Esophagus (tissue), 2 donors: Measurements from ENCODE around the gene LAMP2. TPM values are rescaled to one million over a fixed set of nuclear protein-coding genes. Genes with fewer than 3 reads are reported as not detected.

Experiments used
- H3K27ac ChIP-seq, 2 donors: one replicate each; pipeline ENCODE4 v1.5.1; 2013; ENCODE audit warnings: low read depth in 2 of 2, mild to moderate bottlenecking in 2 of 2, inconsistent platforms in 1 of 2, low read length in 1 of 2, moderate library complexity in 1 of 2
- H3K27me3 ChIP-seq, 2 donors: one replicate each; pipeline ENCODE4 v1.6.1; 2013; ENCODE audit warnings: low read length in 2 of 2, control low read depth in 1 of 2, mild to moderate bottlenecking in 1 of 2; ENCODE audit not compliant: insufficient read depth in 2 of 2, control insufficient read depth in 1 of 2
- H3K36me3 ChIP-seq, 2 donors: one replicate each; pipeline ENCODE4 v1.6.1; 2013; ENCODE audit warnings: low read length in 1 of 2; ENCODE audit not compliant: control insufficient read depth in 2 of 2, insufficient read depth in 2 of 2
- H3K4me1 ChIP-seq, 2 donors: one replicate each; pipeline ENCODE4 v1.6.1; 2013; ENCODE audit warnings: low read length in 1 of 2; ENCODE audit not compliant: control insufficient read depth in 2 of 2, insufficient read depth in 2 of 2
- H3K4me3 ChIP-seq, 2 donors: one replicate each; pipeline ENCODE4 v1.5.1; 2013; ENCODE audit warnings: low read length in 2 of 2, mild to moderate bottlenecking in 2 of 2, low read depth in 1 of 2, moderate library complexity in 1 of 2
- H3K9me3 ChIP-seq, 2 donors: one replicate each; pipeline ENCODE4 v1.6.1; 2013; ENCODE audit warnings: mild to moderate bottlenecking in 2 of 2, low read depth in 1 of 2, low read length in 1 of 2, moderate library complexity in 1 of 2; ENCODE audit not compliant: control insufficient read depth in 2 of 2, insufficient read depth in 1 of 2
- WGBS, 2 donors: extraction: QIAGEN DNeasy Blood & Tissue Kit; methylation state at CpG; one replicate each; pipeline ENCODE4 v1.1.7; 2013; 5-methylcytosine and 5-hydroxymethylcytosine counted together
- polyA plus RNA-seq, 2 donors: library from polyadenylated mRNA; stranded (reverse); fragments of 200-250 nt; gene quantifications; one replicate each; pipeline ENCODE4 v1.2.3, GENCODE V29; 2013
- donor health status: healthy with polysubstance abuse.
- donor health status: Bipolar disorder and iron deficiency.

LAMP2 gene
- polyA plus RNA-seq, 2 donors = 34.5 to 57.1 TPM

DNA sequence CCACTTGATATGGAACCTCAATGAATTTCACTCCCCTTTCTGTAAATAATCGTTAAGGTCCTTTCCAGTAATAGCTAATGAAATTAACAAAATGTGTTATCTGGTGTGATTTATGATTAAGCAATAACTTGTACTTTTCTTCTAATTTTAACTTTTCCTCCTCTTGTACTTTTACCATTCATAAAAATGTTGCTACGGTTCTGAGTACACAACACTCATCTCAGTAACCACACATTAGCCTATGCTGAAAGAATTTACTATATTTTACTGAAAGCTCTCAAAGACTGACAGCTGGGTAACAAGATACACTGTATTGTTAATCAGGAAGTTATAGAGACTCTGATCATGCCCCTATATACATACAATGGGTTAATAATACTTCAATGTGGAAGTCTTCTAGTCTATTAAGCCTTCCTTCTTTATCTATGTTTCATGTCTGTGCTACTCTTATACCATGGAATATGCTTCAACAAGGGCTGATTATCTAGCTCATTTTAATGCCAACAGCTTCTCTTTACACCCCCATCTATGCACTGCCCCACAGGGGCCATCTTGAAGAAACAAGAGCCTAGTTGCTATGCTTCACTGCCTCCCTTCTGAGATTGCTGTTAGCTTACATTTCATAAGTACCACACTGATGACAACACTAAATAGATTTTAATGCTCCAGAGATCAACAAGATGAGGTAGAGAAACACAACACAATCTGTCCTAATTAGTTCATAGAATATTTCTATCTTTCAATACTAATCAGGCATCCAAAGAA is 39.1 kb downstream of the LAMP2 start:
- Histone ChIP-seq H3K36me3 (no peaks in the 10 kb centered on the region), H3K4me3 (no peak overlapping the region), H3K4me1 (no peaks in the 10 kb centered on the region), H3K27me3 (no peaks in the 10 kb centered on the region), H3K9me3 (no peaks in the 10 kb centered on the region), H3K27ac (no peak overlapping the region)
- WGBS, 2 donors = 61 to 82% methylated on average over 2 of the region's 2 CpGs

DNA sequence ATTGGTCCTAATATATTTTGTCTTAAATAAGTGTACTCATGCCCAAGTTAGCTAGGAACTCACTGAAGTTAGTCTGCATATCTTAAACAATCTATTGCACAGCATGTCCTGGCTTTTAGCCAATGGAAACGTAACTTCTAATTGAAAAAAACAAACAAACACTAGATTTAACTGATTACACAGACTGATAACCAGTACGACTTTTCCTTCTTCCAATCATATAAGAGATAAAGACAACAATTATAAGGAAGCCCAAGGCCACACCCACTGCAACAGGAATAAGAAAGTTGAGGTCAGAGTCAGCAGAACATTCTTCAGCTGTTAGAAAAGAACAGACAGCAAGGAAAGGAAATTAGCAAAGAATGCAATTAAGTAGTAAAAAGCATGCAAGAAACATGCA is 40.8 kb downstream of the LAMP2 start:
- H3K9me3 ChIP-seq = no peaks in the 10 kb centered on the region
- 7 to 22% methylated on average over 2 of the region's 2 CpGs for WGBS, 2 donors
- no peak overlapping the region for H3K27ac ChIP-seq

DNA sequence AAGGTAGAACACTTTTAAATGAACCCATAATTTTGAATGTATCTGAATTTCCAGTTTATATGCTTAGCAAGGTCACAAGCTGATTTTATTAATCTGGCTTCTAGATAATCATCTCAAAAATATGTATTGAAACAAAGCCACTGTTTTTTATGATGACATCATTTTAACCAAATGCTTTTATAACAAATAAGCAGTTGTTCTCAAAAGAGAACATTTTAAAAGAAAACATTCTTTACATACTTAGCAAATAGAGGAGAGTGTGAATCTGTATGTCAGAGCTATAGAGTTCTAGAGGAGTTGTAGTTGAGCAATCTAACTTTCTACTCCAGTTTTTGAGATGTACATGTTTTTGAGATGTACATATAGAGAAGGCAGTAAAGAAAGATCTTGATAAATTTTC is 42.5 kb downstream of the LAMP2 start:
- H3K4me1 ChIP-seq = no peaks in the 10 kb centered on the region
- no peak overlapping the region for H3K4me3 ChIP-seq
- no peaks in the 10 kb centered on the region for H3K36me3 ChIP-seq
- no peaks in the 10 kb centered on the region for H3K9me3 ChIP-seq
- H3K27me3 ChIP-seq = no peaks in the 10 kb centered on the region
- no peak overlapping the region for H3K27ac ChIP-seq

More for the DNA sequence above, 40.8 kb downstream of the LAMP2 start:
- no peaks in the 10 kb centered on the region for H3K4me1 ChIP-seq
- H3K4me3 ChIP-seq = no peak overlapping the region
- no peaks in the 10 kb centered on the region for H3K36me3 ChIP-seq
- H3K27me3 ChIP-seq = no peaks in the 10 kb centered on the region

DNA sequence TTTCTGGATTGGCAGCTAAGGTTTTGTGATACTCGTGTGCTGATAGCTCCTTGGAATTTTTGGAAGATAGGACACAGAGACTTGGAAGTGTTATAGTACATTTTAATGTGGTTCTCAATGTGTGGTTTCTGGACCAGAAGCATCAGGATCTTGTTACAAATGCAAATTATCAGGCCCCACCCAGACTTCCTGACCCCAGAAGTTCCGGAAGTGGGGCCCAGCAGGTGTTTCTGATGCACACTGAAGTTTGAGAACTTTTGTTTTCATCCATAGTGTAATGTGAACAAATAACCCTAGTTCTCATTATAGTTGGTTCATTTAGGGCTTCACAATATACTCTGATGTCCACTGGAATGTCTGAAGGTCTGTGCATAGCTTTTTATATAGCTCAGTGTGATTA is 49.6 kb downstream of the LAMP2 start:
- 33 to 47% methylated on average over 2 of the region's 2 CpGs for WGBS, 2 donors
- no peak overlapping the region for H3K4me3 ChIP-seq
- no peaks in the 10 kb centered on the region for H3K27me3 ChIP-seq
- no peaks in the 10 kb centered on the region for H3K9me3 ChIP-seq
- H3K27ac ChIP-seq = no peak overlapping the region
- H3K36me3 ChIP-seq = no peaks in the 10 kb centered on the region
- H3K4me1 ChIP-seq = no peaks in the 10 kb centered on the region

DNA sequence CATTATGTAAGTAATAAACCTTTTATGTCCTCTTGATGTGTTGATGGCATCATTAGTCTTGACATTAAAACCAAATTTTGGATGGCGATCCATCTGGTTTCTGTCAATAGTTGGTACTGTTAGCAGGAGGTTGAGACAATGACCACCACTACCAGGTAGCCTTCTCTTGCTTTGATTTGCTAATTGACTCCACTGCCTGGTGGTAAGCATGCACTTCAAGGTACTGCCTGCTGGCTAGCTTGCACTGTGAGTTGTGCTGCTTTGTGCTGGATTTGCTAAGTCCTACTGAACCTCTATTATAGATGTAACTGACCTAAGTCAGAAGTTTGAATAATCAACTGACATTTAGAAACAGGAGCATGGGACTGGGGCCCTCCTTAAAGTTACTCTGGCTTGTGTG is 60.9 kb downstream of the LAMP2 start:
- no peaks in the 10 kb centered on the region for H3K27me3 ChIP-seq
- no peaks in the 10 kb centered on the region for H3K9me3 ChIP-seq
- 74 to 85% methylated on average over 1 of the region's 1 CpG for WGBS, 2 donors
- no peak overlapping the region for H3K4me3 ChIP-seq
- H3K4me1 ChIP-seq = no peaks in the 10 kb centered on the region
- no peaks in the 10 kb centered on the region for H3K36me3 ChIP-seq
- H3K27ac ChIP-seq = no peak overlapping the region

DNA sequence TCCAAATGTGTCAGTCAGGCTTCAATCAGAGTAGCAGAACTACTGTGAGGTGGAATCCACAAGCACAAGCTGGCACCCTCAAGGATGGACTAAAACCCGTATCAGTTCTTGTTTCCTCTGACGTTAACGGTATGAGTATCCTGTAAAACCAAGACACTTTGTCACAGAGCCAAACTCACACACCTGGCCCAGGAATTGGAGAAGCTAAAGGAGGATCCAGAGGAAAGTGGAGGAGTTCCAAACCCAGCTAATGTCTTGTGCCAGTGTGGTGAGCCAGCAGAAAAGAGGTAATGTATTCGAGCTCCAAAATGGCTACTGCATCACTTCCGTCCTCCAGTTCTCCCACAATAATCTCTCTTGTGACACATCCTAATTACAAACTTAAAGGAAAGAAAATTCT is 62.5 kb downstream of the LAMP2 start:
- no peaks in the 10 kb centered on the region for H3K9me3 ChIP-seq
- 82 to 86% methylated on average over 5 of the region's 5 CpGs for WGBS, 2 donors
- H3K4me1 ChIP-seq = no peaks in the 10 kb centered on the region
- no peaks in the 10 kb centered on the region for H3K27me3 ChIP-seq
- H3K4me3 ChIP-seq = no peak overlapping the region
- H3K27ac ChIP-seq = no peak overlapping the region
- no peaks in the 10 kb centered on the region for H3K36me3 ChIP-seq

DNA sequence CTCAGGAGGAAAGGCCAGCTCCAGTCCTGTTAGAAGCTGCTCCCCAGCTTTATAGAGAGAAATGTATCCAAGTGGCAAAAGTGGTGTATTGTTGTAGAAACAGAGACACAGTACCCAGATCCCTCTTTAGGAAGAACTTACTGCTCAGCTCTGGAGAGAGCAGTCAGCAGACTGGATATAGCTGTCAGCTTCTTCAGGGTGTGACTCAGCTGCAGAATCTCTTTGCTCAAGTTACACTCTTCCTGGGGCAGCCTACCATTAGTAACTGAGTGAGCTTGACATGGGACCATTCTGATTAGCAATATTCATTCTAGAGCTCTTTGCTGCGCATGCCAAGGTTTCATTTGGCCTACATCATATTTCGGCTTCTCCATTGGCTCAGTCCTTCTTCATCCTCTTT is 66.7 kb downstream of the LAMP2 start:
- Histone ChIP-seq H3K4me1 (no peaks in the 10 kb centered on the region), H3K36me3 (no peaks in the 10 kb centered on the region), H3K27me3 (peaks cover 0 to 5% of the 10 kb centered on the region in 2 donors), H3K9me3 (no peaks in the 10 kb centered on the region), H3K27ac (no peak overlapping the region), H3K4me3 (no peak overlapping the region)
- WGBS, 2 donors = 85 to 96% methylated on average over 2 of the region's 2 CpGs

DNA sequence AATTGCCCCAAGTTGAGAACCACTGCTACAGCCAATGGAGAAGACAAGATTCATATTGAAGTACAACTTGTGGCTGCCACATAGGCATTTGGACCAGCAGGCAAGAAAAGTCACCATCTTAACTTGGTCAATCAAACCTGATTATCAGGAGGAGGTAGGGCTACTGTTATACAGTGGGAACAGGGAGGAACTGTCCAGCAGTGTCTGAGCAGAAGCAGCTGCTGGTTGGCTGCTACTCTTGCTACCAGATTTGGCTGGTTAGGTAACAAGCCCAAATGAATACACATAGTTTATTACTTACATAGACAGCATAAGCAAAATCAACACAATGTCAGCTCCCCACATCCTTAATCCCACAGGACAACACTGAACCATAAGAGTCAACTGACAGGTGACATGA is 67.8 kb downstream of the LAMP2 start:
- H3K36me3 ChIP-seq = no peaks in the 10 kb centered on the region
- H3K27me3 ChIP-seq = peaks cover 0 to 5% of the 10 kb centered on the region in 2 donors
- H3K9me3 ChIP-seq = no peaks in the 10 kb centered on the region
- no peak overlapping the region for H3K4me3 ChIP-seq
- no peaks in the 10 kb centered on the region for H3K4me1 ChIP-seq
- no peak overlapping the region for H3K27ac ChIP-seq

DNA sequence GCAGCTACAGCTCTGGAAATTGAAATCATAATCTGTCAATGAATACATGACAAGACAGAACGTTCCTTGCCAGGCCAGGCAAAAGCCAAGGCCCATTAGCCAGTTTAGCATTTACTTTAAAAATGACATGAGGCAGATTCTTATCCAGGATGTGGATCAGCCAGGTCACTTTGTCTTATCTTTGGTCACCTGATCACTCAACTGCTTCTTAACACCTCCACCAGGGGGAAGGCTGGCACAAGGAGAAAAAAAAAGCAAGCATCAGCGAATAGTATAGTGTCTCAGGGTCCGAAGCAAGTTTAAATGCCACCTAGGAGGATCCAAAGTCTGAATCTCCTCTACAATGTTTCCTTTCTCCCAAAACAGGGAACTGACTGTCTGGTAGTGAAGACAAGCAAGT is 88.4 kb downstream of the LAMP2 start:
- no peaks in the 10 kb centered on the region for H3K9me3 ChIP-seq
- H3K27me3 ChIP-seq = peaks cover 0 to 2% of the 10 kb centered on the region in 2 donors
- no peak overlapping the region for H3K27ac ChIP-seq
- no peak overlapping the region for H3K4me3 ChIP-seq
- H3K4me1 ChIP-seq = no peaks in the 10 kb centered on the region
- no peaks in the 10 kb centered on the region for H3K36me3 ChIP-seq
- 13 to 31% methylated on average over 3 of the region's 3 CpGs for WGBS, 2 donors

DNA sequence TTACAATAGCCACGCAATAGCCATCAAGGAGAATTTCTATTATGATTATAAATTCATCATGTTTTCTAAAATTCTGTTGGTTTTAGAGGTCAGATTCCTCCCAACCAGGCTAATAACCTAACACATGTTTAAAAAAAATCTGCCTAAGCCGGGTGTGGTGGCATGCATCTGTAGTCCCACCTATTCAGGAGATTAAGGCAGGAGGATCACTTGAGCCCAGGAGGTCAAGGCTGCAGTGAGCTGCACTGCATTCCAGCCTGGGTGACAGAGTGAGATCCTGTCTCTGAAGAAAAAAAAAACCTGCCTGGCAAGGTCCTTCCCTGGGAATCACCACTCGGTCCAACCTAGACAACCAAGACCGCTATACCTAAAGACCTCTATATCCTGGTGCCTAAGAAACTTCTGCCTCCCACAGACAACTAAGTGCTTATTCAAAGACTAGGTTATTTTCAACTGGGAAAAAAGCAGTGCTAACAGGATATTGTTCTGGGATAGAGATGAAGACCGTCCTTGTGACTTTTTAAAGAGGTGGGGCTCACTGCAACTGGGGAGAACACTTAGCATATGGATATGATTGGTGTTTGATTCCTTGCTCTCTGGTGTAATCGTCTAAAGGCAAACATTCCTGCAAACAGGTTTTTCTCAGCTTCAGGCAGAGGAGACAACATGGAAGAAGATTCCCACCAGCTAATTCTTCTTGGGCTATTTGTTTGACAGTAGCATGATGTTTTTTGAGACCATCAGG is 89.0 kb downstream of the LAMP2 start:
- peaks cover 0 to 2% of the 10 kb centered on the region in 2 donors for H3K27me3 ChIP-seq
- no peaks in the 10 kb centered on the region for H3K4me1 ChIP-seq
- no peak overlapping the region for H3K4me3 ChIP-seq
- 54 to 59% methylated on average over 6 of the region's 6 CpGs for WGBS, 2 donors
- no peaks in the 10 kb centered on the region for H3K36me3 ChIP-seq
- H3K27ac ChIP-seq = no peak overlapping the region
- no peaks in the 10 kb centered on the region for H3K9me3 ChIP-seq
